ENCODE data around the gene KCTD8.

Gene KCTD8

GRCh38 chr4:44160776-44161367 lies 287.7 kb downstream of the KCTD8 start:
- no peak for DNase-seq

GRCh38 chr4:44159991-44160390 lies 288.6 kb downstream of the KCTD8 start:
- DNase-seq = no peak

GRCh38 chr4:44157611-44158277 lies 290.9 kb downstream of the KCTD8 start:
- no peak for DNase-seq

GRCh38 chr4:44150091-44150576 lies 298.5 kb downstream of the KCTD8 start:
- no peak for DNase-seq

- DNase-seq = no peak
Measured at GRCh38 chr4:44149282-44149681, 299.3 kb downstream of the KCTD8 start.

- DNase-seq = no peak
Measured at GRCh38 chr4:44147571-44148075, 301.0 kb downstream of the KCTD8 start.

GRCh38 chr4:44146516-44146915 lies 302.1 kb downstream of the KCTD8 start:
- DNase-seq = no peak

GRCh38 chr4:44145868-44146267 lies 302.7 kb downstream of the KCTD8 start:
- DNase-seq = no peak

- no peak for DNase-seq
Measured at GRCh38 chr4:44132526-44132925, 316.1 kb downstream of the KCTD8 start.
